Measurements from ENCODE around the gene GPR146. TPM values are rescaled to one million over a fixed set of nuclear protein-coding genes. Genes with fewer than 3 reads are reported as not detected.

GPR146 gene
- total RNA-seq, 3 donors from 2014 or later, result 0.21 to 0.52 TPM; not detected in 1

GRCh38 chr7:1087465-1087814 is 43.1 kb downstream of the GPR146 start:
- H3K4me1 Mint-ChIP-seq (ENCODE audit: low read depth), result peaks cover 7% of the 10 kb centered on the region
- ATAC-seq (no peak), DNase-seq (no peak)
- no peaks in the 10 kb centered on the region for H3K9me3 Mint-ChIP-seq
- H3K36me3 Mint-ChIP-seq (ENCODE audit: insufficient read depth), result peaks cover 7% of the 10 kb centered on the region
- H3K4me3 Mint-ChIP-seq, result no peak overlapping the region
- no peaks in the 10 kb centered on the region for H3K27me3 Mint-ChIP-seq (ENCODE audit: low read depth)

DNA sequence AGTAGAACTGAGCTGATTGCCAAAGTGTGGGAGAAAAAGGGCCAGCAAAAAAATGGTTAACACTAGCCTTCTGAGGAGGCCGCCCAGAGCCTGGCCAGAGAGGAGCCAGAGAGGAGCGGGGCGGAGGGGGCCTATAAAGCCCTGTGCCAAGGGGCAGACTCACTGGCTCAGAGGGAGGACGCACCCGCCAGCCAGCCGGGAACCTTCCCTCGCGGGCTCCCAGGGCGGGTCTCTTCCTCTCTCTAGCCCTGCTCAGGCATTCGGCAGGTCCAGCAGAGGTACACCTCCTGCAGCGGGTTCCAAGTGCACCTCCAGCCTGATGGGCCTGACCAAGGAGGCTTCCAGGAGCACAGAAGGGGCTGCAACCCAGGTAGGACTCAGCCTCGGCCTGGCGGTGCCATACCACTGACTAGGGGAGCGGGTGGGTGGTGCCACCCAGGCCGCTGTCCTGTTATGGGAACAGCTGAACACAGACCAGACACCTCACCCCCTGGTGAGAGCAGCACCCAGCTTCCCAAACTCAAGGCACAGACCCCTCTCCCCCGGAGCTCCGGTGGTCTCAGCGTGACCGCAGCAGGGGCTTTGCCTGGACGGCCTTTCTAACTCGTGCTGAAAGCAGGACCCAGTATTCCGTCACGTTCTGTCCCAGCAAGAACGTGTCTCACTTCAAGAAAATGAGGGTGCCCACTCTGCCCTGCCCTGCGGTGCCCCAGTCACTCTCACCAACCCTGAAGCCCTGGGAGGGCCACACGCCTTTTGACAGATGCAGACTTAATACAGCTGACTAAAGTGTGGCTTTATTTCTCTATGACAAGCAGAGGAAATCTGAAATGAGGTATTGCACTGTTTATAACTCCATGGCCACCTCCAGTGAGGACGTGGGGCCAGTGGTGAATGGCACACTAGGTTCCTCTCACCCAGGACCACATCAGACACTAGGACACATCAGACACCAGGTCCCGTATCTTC is 43.9 kb downstream of the GPR146 start, which contains the start of gene GPER1:
Gene GPER1 (plus strand): TSS at position 162 of the 969 bp plus-strand sequence. CDS start 3,616 bp downstream, outside the sequence.
- ATAC-seq (no peak), DNase-seq (no peak)
- Mint-ChIP-seq H3K36me3 (ENCODE audit: insufficient read depth) (peaks cover 9% of the 10 kb centered on the region), H3K4me3 (peak within 1 kb of the TSS; percentile 70), H3K4me1 (ENCODE audit: low read depth) (peaks cover 7% of the 10 kb centered on the region), H3K9me3 (no peaks in the 10 kb centered on the region), H3K27me3 (ENCODE audit: low read depth) (no peaks in the 10 kb centered on the region)

- H3K9me3 Mint-ChIP-seq, result no peaks in the 10 kb centered on the region
- peaks cover 7% of the 10 kb centered on the region for H3K4me1 Mint-ChIP-seq (ENCODE audit: low read depth)
- no peak for ATAC-seq
Observed at GRCh38 chr7:1090236-1090635, 45.9 kb downstream of the GPR146 start.

DNA sequence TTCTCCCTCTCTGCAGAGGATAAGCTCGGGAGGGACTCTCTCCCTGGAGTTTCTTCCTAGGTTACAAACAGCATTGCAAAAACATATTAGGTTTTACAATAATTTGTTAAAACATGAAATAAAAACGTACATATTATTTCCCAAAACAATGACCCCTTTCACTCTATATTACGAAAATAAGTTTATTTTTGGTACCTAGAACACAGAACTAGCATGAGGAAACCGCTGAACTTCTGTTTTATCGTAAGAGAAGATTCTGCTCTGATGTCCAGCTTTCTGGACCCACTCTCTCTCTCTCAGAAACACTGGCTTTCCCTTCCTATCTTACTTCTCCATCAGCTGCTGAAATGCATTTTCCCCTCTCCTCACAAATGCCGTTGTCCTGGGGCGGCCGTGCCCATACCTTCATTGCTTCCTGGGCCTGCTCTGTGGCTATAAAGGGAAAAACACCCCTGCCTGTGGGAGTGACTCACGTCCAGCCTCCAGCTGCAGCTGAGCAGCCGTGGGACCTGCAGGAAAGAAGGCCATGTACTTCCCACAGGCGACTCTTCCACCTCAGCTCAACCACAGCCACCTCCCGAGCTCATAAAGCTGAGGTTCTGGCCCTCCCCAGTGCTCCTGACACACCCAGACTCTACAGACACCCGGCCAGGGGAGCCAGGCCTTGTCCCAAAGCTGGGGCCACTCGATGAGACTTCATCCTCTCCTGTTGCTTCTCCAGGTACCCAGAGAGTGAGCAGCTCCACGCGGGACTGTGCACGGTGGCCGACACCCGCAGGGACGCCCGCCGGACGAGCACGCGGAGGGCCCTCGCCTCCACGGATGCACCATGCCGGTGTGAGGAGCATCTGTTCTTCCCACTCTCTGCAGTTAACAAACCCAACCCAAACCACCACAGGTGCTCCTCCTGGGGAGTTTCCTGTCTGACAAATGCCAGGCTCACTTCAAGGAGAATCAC is 46.6 kb downstream of the GPR146 start:
- ATAC-seq (no peak), DNase-seq (no peak)
- H3K36me3 Mint-ChIP-seq (ENCODE audit: insufficient read depth), result peaks cover 9% of the 10 kb centered on the region
- no peak overlapping the region for H3K4me3 Mint-ChIP-seq
- no peaks in the 10 kb centered on the region for H3K9me3 Mint-ChIP-seq
- H3K4me1 Mint-ChIP-seq (ENCODE audit: low read depth), result peaks cover 7% of the 10 kb centered on the region
- H3K27me3 Mint-ChIP-seq (ENCODE audit: low read depth), result no peaks in the 10 kb centered on the region

More at GRCh38 chr7:1090236-1090635, 45.9 kb downstream of the GPR146 start:
- DNase-seq, result no peak
- no peaks in the 10 kb centered on the region for H3K27me3 Mint-ChIP-seq (ENCODE audit: low read depth)
- H3K4me3 Mint-ChIP-seq, result no peak overlapping the region
- peaks cover 9% of the 10 kb centered on the region for H3K36me3 Mint-ChIP-seq (ENCODE audit: insufficient read depth)

DNA sequence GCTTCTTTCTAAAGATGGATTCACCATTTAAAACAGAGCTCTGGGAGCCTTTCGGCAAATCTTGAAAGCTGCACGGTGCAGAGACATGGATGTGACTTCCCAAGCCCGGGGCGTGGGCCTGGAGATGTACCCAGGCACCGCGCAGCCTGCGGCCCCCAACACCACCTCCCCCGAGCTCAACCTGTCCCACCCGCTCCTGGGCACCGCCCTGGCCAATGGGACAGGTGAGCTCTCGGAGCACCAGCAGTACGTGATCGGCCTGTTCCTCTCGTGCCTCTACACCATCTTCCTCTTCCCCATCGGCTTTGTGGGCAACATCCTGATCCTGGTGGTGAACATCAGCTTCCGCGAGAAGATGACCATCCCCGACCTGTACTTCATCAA is 47.3 kb downstream of the GPR146 start:
- Mint-ChIP-seq H3K27me3 (ENCODE audit: low read depth) (no peaks in the 10 kb centered on the region), H3K4me1 (ENCODE audit: low read depth) (peaks cover 7% of the 10 kb centered on the region), H3K36me3 (ENCODE audit: insufficient read depth) (peaks cover 9% of the 10 kb centered on the region), H3K9me3 (no peaks in the 10 kb centered on the region), H3K4me3 (no peak overlapping the region)
- ATAC-seq (no peak), DNase-seq (no peak)

- DNase-seq, result no peak
- no peaks in the 10 kb centered on the region for H3K9me3 Mint-ChIP-seq
- H3K4me1 Mint-ChIP-seq (ENCODE audit: low read depth), result peaks cover 4% of the 10 kb centered on the region
- no peak overlapping the region for H3K4me3 Mint-ChIP-seq
- H3K36me3 Mint-ChIP-seq (ENCODE audit: insufficient read depth), result peaks cover 9% of the 10 kb centered on the region
- ATAC-seq, result no peak
- H3K27me3 Mint-ChIP-seq (ENCODE audit: low read depth), result no peaks in the 10 kb centered on the region
Observed at GRCh38 chr7:1092161-1092632, 47.9 kb downstream of the GPR146 start.

GRCh38 chr7:1092806-1093501 is 48.6 kb downstream of the GPR146 start:
- H3K36me3 Mint-ChIP-seq (ENCODE audit: insufficient read depth), result peaks cover 10% of the 10 kb centered on the region
- no peaks in the 10 kb centered on the region for H3K27me3 Mint-ChIP-seq (ENCODE audit: low read depth)
- H3K4me3 Mint-ChIP-seq, result no peak overlapping the region
- DNase-seq, result no peak
- no peaks in the 10 kb centered on the region for H3K9me3 Mint-ChIP-seq
- ATAC-seq, result no peak
- H3K4me1 Mint-ChIP-seq (ENCODE audit: low read depth), result no peaks in the 10 kb centered on the region

GRCh38 chr7:1093502-1093843 is 49.1 kb downstream of the GPR146 start:
- no peak overlapping the region for H3K4me3 Mint-ChIP-seq
- peaks cover 14% of the 10 kb centered on the region for H3K36me3 Mint-ChIP-seq (ENCODE audit: insufficient read depth)
- no peaks in the 10 kb centered on the region for H3K27me3 Mint-ChIP-seq (ENCODE audit: low read depth)
- H3K9me3 Mint-ChIP-seq, result no peaks in the 10 kb centered on the region
- DNase-seq (no peak), ATAC-seq (no peak)
- H3K4me1 Mint-ChIP-seq (ENCODE audit: low read depth), result no peaks in the 10 kb centered on the region

DNA sequence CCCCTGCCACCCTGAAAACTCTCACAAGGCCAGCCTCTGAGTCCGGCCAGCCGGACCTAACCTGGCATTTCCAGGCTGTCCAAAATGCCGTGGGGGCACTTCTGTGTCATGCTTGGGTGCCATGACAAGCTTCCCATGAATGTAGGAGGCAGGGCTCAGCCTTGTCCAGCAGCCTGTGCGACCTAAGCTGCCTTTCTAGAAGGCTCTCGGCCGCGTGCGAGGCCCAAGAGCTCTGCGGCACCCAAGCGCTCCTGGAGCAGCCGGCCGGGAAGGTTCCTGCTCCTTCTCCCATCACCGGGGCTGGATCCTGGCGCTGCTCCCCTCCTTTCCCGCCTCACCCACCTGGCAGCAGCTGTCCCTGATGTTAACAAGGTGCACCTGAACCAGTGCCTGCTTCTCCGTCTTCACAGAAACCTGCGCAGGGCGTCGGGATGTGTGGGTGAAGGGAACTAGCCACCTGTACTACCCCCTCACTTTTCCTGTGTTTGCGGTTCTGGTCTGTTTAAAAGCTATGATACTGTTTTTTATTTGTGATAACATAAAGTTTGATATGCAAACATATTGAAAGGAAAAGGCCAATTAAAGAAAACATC is 49.7 kb downstream of the GPR146 start:
- no peaks in the 10 kb centered on the region for H3K4me1 Mint-ChIP-seq (ENCODE audit: low read depth)
- no peak for DNase-seq

GRCh38 chr7:1094870-1095269 is 50.5 kb downstream of the GPR146 start:
- Mint-ChIP-seq H3K36me3 (ENCODE audit: insufficient read depth) (peaks cover 14% of the 10 kb centered on the region), H3K4me1 (ENCODE audit: low read depth) (no peaks in the 10 kb centered on the region), H3K9me3 (no peaks in the 10 kb centered on the region), H3K27me3 (ENCODE audit: low read depth) (no peaks in the 10 kb centered on the region), H3K4me3 (no peak overlapping the region)
- no peak for ATAC-seq
- DNase-seq, result no peak

More for the DNA sequence above, 49.7 kb downstream of the GPR146 start:
- Mint-ChIP-seq H3K9me3 (no peaks in the 10 kb centered on the region), H3K36me3 (ENCODE audit: insufficient read depth) (peaks cover 14% of the 10 kb centered on the region), H3K4me3 (no peak overlapping the region), H3K27me3 (ENCODE audit: low read depth) (no peaks in the 10 kb centered on the region)
- no peak for ATAC-seq

DNA sequence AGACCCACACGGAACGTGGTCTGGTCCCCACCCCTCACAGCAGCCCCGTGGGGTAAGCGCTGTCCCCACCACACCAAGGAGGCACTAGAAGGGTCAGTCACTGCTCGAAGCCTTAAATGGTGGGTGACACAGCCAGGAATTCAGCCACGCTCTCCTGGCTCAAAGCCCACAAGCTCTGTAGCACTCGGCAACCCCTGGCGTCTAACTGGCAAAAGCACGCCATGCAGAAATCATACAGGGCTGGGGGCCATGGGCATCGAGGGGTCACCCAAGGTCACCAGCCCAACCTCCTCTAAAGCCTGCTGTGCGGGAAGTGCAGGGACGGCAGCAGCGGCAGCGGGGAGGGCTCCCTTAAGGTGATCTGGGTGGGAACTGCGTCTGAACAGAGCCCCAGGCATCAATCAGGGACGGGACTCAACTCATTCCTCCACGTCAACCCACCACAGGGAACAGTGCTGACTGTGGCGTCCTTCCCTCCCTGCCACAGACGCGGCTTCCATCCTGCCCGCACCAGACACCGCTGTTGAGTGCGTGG is 51.3 kb downstream of the GPR146 start:
- DNase-seq, result no peak
- ATAC-seq, result no peak
- Mint-ChIP-seq H3K9me3 (no peaks in the 10 kb centered on the region), H3K27me3 (ENCODE audit: low read depth) (no peaks in the 10 kb centered on the region), H3K4me1 (ENCODE audit: low read depth) (no peaks in the 10 kb centered on the region), H3K36me3 (ENCODE audit: insufficient read depth) (peaks cover 14% of the 10 kb centered on the region), H3K4me3 (no peak overlapping the region)

DNA sequence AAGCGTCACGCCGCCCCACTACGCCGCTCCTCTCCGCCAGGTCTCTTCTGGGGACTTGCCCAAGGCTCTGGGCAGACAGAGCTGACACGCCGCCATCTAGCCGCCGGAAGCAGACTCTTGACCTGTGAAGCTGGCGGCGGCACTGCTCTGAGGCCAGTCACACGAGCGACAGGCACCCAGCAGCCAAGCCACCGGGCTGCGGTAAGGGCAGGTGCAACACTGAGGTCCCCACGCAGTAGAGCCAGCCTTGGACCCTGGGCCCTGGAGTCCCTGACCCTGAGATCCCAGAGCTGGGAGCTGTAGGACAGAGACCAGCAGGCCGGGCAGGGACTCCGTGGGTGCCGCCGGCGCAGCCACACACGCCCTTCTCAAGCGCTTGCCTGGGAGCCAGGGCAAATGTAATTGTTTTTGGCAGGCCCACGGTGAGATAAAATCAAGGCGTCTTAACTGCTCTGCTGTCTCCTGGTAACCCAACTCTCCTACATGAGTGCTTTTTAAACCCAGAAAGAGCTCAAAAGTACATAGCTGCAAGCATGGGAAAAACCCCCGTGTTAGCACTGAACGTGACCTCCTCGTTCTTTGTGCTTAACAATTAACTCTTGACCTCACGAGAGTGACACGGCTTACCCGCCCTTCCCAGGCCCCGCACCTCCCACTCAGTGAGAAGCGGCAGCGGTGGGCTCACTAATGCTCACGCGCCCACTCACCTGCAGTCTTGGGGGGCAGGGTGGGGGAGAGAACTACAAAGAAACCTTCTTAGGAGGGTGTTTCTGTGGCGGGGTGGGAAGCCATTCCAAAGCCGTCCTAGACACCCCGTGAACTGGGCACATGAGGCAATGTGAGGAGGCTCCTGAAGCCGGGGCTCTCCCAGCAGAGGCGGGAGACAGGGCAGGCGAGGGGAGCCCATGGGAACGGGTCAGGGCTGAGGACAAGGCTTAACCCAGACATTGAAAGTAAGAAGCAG is 52.1 kb downstream of the GPR146 start:
- Mint-ChIP-seq H3K4me3 (no peak overlapping the region), H3K36me3 (ENCODE audit: insufficient read depth) (peaks cover 14% of the 10 kb centered on the region), H3K27me3 (ENCODE audit: low read depth) (no peaks in the 10 kb centered on the region), H3K4me1 (ENCODE audit: low read depth) (no peaks in the 10 kb centered on the region), H3K9me3 (no peaks in the 10 kb centered on the region)
- ATAC-seq, result no peak
- DNase-seq, result no peak

Data from activated T-cell treated with anti-CD3 and anti-CD28 coated beads, Interleukin-2, amount 50 U/mL, for 4 hours (primary cell).